Stimulated activated naive B cell treated with anti-CD40 and anti-IgM and Interleukin-4, amounts not matched to agents 10 μg/mL and 1 μg/mL and 100 μg/mL, for 72 hours (primary cell): Measurements from ENCODE around the gene CFTR.

Experiments
- ATAC-seq, 2 donors: fragments of 150-1000 bp; cut with Tn5 transposase; replicated peaks; 2 replicates each; pipeline ENCODE4 v1.10.0; 2021; ENCODE audit warnings: moderate library complexity in 1 of 2
- DNase-seq: peaks from one replicate; pipeline ENCODE4 v3.0.0; 2021
- H3K27ac Mint-ChIP-seq: one replicate; pipeline ENCODE4 v1.8.0; 2022; ENCODE audit warnings: mild to moderate bottlenecking, mixed read lengths
- H3K27me3 Mint-ChIP-seq, 2 donors: one replicate each; pipeline ENCODE4 v1.8.0; 2022; ENCODE audit warnings: mixed read lengths in 2 of 2
- H3K36me3 Mint-ChIP-seq, 2 donors: one replicate each; pipeline ENCODE4 v1.8.0; 2022; ENCODE audit warnings: mixed read lengths in 2 of 2, mild to moderate bottlenecking in 1 of 2
- H3K4me1 Mint-ChIP-seq, 2 donors: one replicate each; pipeline ENCODE4 v1.8.0; 2022; ENCODE audit warnings: mixed read lengths in 2 of 2, mild to moderate bottlenecking in 1 of 2
- H3K4me3 Mint-ChIP-seq, 2 donors: one replicate each; pipeline ENCODE4 v1.8.0; 2022; ENCODE audit warnings: mild to moderate bottlenecking in 2 of 2, mixed read lengths in 2 of 2, moderate library complexity in 1 of 2
- H3K9me3 Mint-ChIP-seq, 2 donors: one replicate each; pipeline ENCODE4 v1.8.0; 2022; ENCODE audit warnings: mixed read lengths in 2 of 2, mild to moderate bottlenecking in 1 of 2

The CFTR gene

GRCh38 chr7:117544061-117544460, 64.2 kb downstream of the CFTR start:
- DNase-seq (no peak), ATAC-seq (no peak)
- no peak overlapping the region for H3K4me3 Mint-ChIP-seq
- H3K9me3 Mint-ChIP-seq, result no peaks in the 10 kb centered on the region
- no peaks in the 10 kb centered on the region for H3K27me3 Mint-ChIP-seq
- H3K27ac Mint-ChIP-seq, result no peak overlapping the region
- H3K36me3 Mint-ChIP-seq, result no peaks in the 10 kb centered on the region
- no peaks in the 10 kb centered on the region for H3K4me1 Mint-ChIP-seq

- ATAC-seq (no peak), DNase-seq (no peak)
- Mint-ChIP-seq H3K4me1 (no peaks in the 10 kb centered on the region), H3K27ac (no peak overlapping the region), H3K4me3 (no peak overlapping the region), H3K9me3 (peaks cover 0 to 4% of the 10 kb centered on the region in 2 donors), H3K36me3 (no peaks in the 10 kb centered on the region), H3K27me3 (no peaks in the 10 kb centered on the region)
Observed at GRCh38 chr7:117548035-117548434, 68.2 kb downstream of the CFTR start.

GRCh38 chr7:117550625-117551024, 70.8 kb downstream of the CFTR start:
- Mint-ChIP-seq H3K4me3 (no peak overlapping the region), H3K27ac (no peak overlapping the region), H3K4me1 (no peaks in the 10 kb centered on the region), H3K36me3 (no peaks in the 10 kb centered on the region), H3K9me3 (peaks cover 3 to 8% of the 10 kb centered on the region in 2 donors), H3K27me3 (no peaks in the 10 kb centered on the region)
- ATAC-seq, result no peak
- no peak for DNase-seq

- ATAC-seq, result no peak
- Mint-ChIP-seq H3K4me1 (no peaks in the 10 kb centered on the region), H3K27me3 (no peaks in the 10 kb centered on the region), H3K9me3 (peaks cover 3 to 8% of the 10 kb centered on the region in 2 donors), H3K36me3 (no peaks in the 10 kb centered on the region), H3K27ac (no peak overlapping the region), H3K4me3 (no peak overlapping the region)
- DNase-seq, result no peak
Observed at GRCh38 chr7:117552660-117553059, 72.8 kb downstream of the CFTR start.

- ATAC-seq, result no peak
- Mint-ChIP-seq H3K36me3 (no peaks in the 10 kb centered on the region), H3K27me3 (no peaks in the 10 kb centered on the region), H3K27ac (no peak overlapping the region), H3K4me1 (no peaks in the 10 kb centered on the region), H3K4me3 (no peak overlapping the region), H3K9me3 (peaks cover 3 to 4% of the 10 kb centered on the region in 2 donors)
- no peak for DNase-seq
Observed at GRCh38 chr7:117555260-117555659, 75.4 kb downstream of the CFTR start.

- ATAC-seq (no peak), DNase-seq (no peak)
- no peaks in the 10 kb centered on the region for H3K4me1 Mint-ChIP-seq
- H3K9me3 Mint-ChIP-seq, result peaks cover under 1% of the 10 kb centered on the region in 2 donors
- H3K4me3 Mint-ChIP-seq, result no peak overlapping the region
- no peaks in the 10 kb centered on the region for H3K27me3 Mint-ChIP-seq
- no peak overlapping the region for H3K27ac Mint-ChIP-seq
- no peaks in the 10 kb centered on the region for H3K36me3 Mint-ChIP-seq
Observed at GRCh38 chr7:117559391-117559790, 79.6 kb downstream of the CFTR start.

GRCh38 chr7:117560030-117560429, 80.2 kb downstream of the CFTR start:
- Mint-ChIP-seq H3K36me3 (no peaks in the 10 kb centered on the region), H3K27ac (no peak overlapping the region), H3K4me1 (no peaks in the 10 kb centered on the region), H3K9me3 (no peaks in the 10 kb centered on the region), H3K27me3 (no peaks in the 10 kb centered on the region), H3K4me3 (no peak overlapping the region)
- no peak for ATAC-seq
- no peak for DNase-seq

- no peaks in the 10 kb centered on the region for H3K9me3 Mint-ChIP-seq
- no peak overlapping the region for H3K4me3 Mint-ChIP-seq
- no peak overlapping the region for H3K27ac Mint-ChIP-seq
- ATAC-seq (no peak), DNase-seq (no peak)
- H3K4me1 Mint-ChIP-seq, result no peaks in the 10 kb centered on the region
- H3K36me3 Mint-ChIP-seq, result no peaks in the 10 kb centered on the region
- H3K27me3 Mint-ChIP-seq, result no peaks in the 10 kb centered on the region
Observed at GRCh38 chr7:117562759-117563158, 82.9 kb downstream of the CFTR start.

- no peak for DNase-seq
- Mint-ChIP-seq H3K4me1 (no peaks in the 10 kb centered on the region), H3K4me3 (no peak overlapping the region), H3K27ac (no peak overlapping the region), H3K27me3 (no peaks in the 10 kb centered on the region), H3K36me3 (no peaks in the 10 kb centered on the region), H3K9me3 (no peaks in the 10 kb centered on the region)
- no peak for ATAC-seq
Observed at GRCh38 chr7:117564080-117564479, 84.3 kb downstream of the CFTR start.

GRCh38 chr7:117564627-117565026, 84.8 kb downstream of the CFTR start:
- no peak overlapping the region for H3K27ac Mint-ChIP-seq
- no peaks in the 10 kb centered on the region for H3K9me3 Mint-ChIP-seq
- no peaks in the 10 kb centered on the region for H3K36me3 Mint-ChIP-seq
- H3K4me3 Mint-ChIP-seq, result no peak overlapping the region
- no peaks in the 10 kb centered on the region for H3K4me1 Mint-ChIP-seq
- no peaks in the 10 kb centered on the region for H3K27me3 Mint-ChIP-seq
- no peak for ATAC-seq
- DNase-seq, result no peak

GRCh38 chr7:117565226-117565625, 85.4 kb downstream of the CFTR start:
- Mint-ChIP-seq H3K9me3 (no peaks in the 10 kb centered on the region), H3K27ac (no peak overlapping the region), H3K4me1 (no peaks in the 10 kb centered on the region), H3K4me3 (no peak overlapping the region), H3K36me3 (no peaks in the 10 kb centered on the region), H3K27me3 (no peaks in the 10 kb centered on the region)
- DNase-seq (no peak), ATAC-seq (no peak)

GRCh38 chr7:117567781-117568180, 88.0 kb downstream of the CFTR start:
- no peaks in the 10 kb centered on the region for H3K27me3 Mint-ChIP-seq
- no peak overlapping the region for H3K4me3 Mint-ChIP-seq
- no peak overlapping the region for H3K27ac Mint-ChIP-seq
- ATAC-seq (no peak), DNase-seq (no peak)
- H3K9me3 Mint-ChIP-seq, result no peaks in the 10 kb centered on the region
- H3K36me3 Mint-ChIP-seq, result no peaks in the 10 kb centered on the region
- H3K4me1 Mint-ChIP-seq, result no peaks in the 10 kb centered on the region

- H3K9me3 Mint-ChIP-seq, result no peaks in the 10 kb centered on the region
Observed at GRCh38 chr7:117572856-117573620, 93.2 kb downstream of the CFTR start.

GRCh38 chr7:117581424-117581823, 101.6 kb downstream of the CFTR start:
- no peak for DNase-seq
- H3K27me3 Mint-ChIP-seq, result no peaks in the 10 kb centered on the region
- ATAC-seq, result no peak
- peaks cover 5 to 6% of the 10 kb centered on the region in 2 donors for H3K9me3 Mint-ChIP-seq
- no peak overlapping the region for H3K4me3 Mint-ChIP-seq
- H3K27ac Mint-ChIP-seq, result no peak overlapping the region
- H3K4me1 Mint-ChIP-seq, result no peaks in the 10 kb centered on the region
- no peaks in the 10 kb centered on the region for H3K36me3 Mint-ChIP-seq

More at GRCh38 chr7:117572856-117573620, 93.2 kb downstream of the CFTR start:
- DNase-seq (no peak), ATAC-seq (no peak)
- no peak overlapping the region for H3K4me3 Mint-ChIP-seq
- no peaks in the 10 kb centered on the region for H3K4me1 Mint-ChIP-seq
- no peaks in the 10 kb centered on the region for H3K27me3 Mint-ChIP-seq
- H3K27ac Mint-ChIP-seq, result no peak overlapping the region
- no peaks in the 10 kb centered on the region for H3K36me3 Mint-ChIP-seq

- no peak overlapping the region for H3K27ac Mint-ChIP-seq
- H3K9me3 Mint-ChIP-seq, result peaks cover 5 to 6% of the 10 kb centered on the region in 2 donors
- no peaks in the 10 kb centered on the region for H3K36me3 Mint-ChIP-seq
- ATAC-seq (no peak), DNase-seq (no peak)
- H3K4me3 Mint-ChIP-seq, result no peak overlapping the region
- no peaks in the 10 kb centered on the region for H3K4me1 Mint-ChIP-seq
- no peaks in the 10 kb centered on the region for H3K27me3 Mint-ChIP-seq
Observed at GRCh38 chr7:117582219-117582704, 102.4 kb downstream of the CFTR start.
